ENCODE results near the gene TAS2R42.

The TAS2R42 gene

GRCh38 chr12:11186837-11187236, at the start of gene TAS2R42:
Gene TAS2R42 (minus strand): TSS chr12:11186937. CDS start chr12:11186937, 0 bp downstream.
- DNase-seq: no peak

GRCh38 chr12:11233532-11233931, 46.8 kb upstream of the TAS2R42 start:
- DNase-seq: no peak

- DNase-seq: peak; percentile 45
These were observed 41.7 kb upstream of the TAS2R42 start for GRCh38 chr12:11228296-11228879.

- DNase-seq: no peak
These were observed 40.6 kb upstream of the TAS2R42 start for GRCh38 chr12:11227373-11227772.

GRCh38 chr12:11209113-11209512, 22.4 kb upstream of the TAS2R42 start:
- no peak for DNase-seq

- DNase-seq: no peak
These were observed 17.4 kb upstream of the TAS2R42 start for GRCh38 chr12:11204173-11204572.

- DNase-seq: no peak
These were observed 16.1 kb upstream of the TAS2R42 start for GRCh38 chr12:11202811-11203210.

GRCh38 chr12:11183011-11183410, 3.7 kb downstream of the TAS2R42 start:
- no peak for DNase-seq

GRCh38 chr12:11182529-11182928, 4.2 kb downstream of the TAS2R42 start:
- no peak for DNase-seq

- DNase-seq: no peak
These were observed 8.5 kb downstream of the TAS2R42 start for GRCh38 chr12:11178250-11178649.

GRCh38 chr12:11174022-11174421, 12.7 kb downstream of the TAS2R42 start:
- DNase-seq: no peak

- no peak for DNase-seq
These were observed 14.6 kb downstream of the TAS2R42 start for GRCh38 chr12:11171969-11172675.

GRCh38 chr12:11171145-11171968, 15.4 kb downstream of the TAS2R42 start, which contains the start of gene SMIM10L1:
Gene SMIM10L1 (plus strand): TSS chr12:11171194. CDS start chr12:11171357, 163 bp downstream.
- DNase-seq: peak; percentile 88

GRCh38 chr12:11170810-11171144, 16.0 kb downstream of the TAS2R42 start:
- no peak for DNase-seq

- no peak for DNase-seq
These were observed 20.4 kb downstream of the TAS2R42 start for GRCh38 chr12:11166300-11166699.

- DNase-seq: no peak
These were observed 22.4 kb downstream of the TAS2R42 start for GRCh38 chr12:11164384-11164783.

GRCh38 chr12:11162502-11162901, 24.2 kb downstream of the TAS2R42 start:
- DNase-seq: no peak

GRCh38 chr12:11158885-11159444, 27.8 kb downstream of the TAS2R42 start:
- DNase-seq: no peak

GRCh38 chr12:11154400-11154925, 32.3 kb downstream of the TAS2R42 start:
- DNase-seq: no peak

GRCh38 chr12:11152725-11153124, 34.0 kb downstream of the TAS2R42 start:
- DNase-seq: no peak

GRCh38 chr12:11150832-11151231, 35.9 kb downstream of the TAS2R42 start:
- DNase-seq: no peak

- no peak for DNase-seq
These were observed 39.3 kb downstream of the TAS2R42 start for GRCh38 chr12:11147420-11147819.

GRCh38 chr12:11144297-11144696, 42.4 kb downstream of the TAS2R42 start:
- no peak for DNase-seq

Data from stimulated activated CD8-positive, alpha-beta memory T cell treated with anti-CD3 and anti-CD28 coated beads, Interleukin-4, amount 100 ng/mL, for 48 hours (primary cell).